Measurements from ENCODE around the gene PRKG1. TPM values are rescaled to one million over a fixed set of nuclear protein-coding genes. Genes with fewer than 3 reads are reported as not detected.
"Not testable (repeated sequence)": the region's sequence is repeated elsewhere in the genome, so short reads cannot be mapped to it uniquely, and the experiment has no call there.

PRKG1 gene
- total and polyA plus RNA-seq, 2 of the 4 experiments (the other 2 are of a cell fraction) = 3.5 to 18.3 TPM

DNA sequence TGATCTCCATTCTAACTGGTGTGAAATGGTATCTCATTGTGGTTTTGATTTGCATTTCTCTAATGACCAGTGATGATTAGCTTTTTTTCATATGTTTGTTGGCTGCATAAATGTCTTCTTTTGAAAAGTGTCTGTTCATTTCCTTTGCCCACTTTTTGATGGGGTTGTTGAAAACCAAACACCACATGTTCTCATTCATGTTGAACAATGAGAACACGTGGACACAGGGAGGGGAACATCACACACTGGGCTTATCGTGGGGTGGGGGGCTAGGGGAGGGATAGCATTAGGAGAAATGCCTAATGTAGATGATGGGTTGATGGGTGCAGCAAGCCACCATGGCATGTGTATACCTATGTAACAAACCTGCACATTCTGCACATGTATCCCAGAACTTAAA is 197.8 kb downstream of the PRKG1 start:
- intact Hi-C loops (cut with micrococcal nuclease); H2BK120ac ChIP-seq (ENCODE audit: low read depth, low read length); DNase-seq; H4K8ac ChIP-seq (ENCODE audit: low read depth in 2 of 2, low read length in 2 of 2); H3K27me3 ChIP-seq (ENCODE audit: control insufficient read depth, insufficient read depth, low read length); BruUV-seq (replicated peaks); H3K4me3 ChIP-seq (ENCODE audit: insufficient read depth, low read depth, low read length); H2AK5ac ChIP-seq (ENCODE audit: low read depth, low read length); CTCF ChIA-PET; H3K23ac ChIP-seq (ENCODE audit: low read depth, low read length); H2AFZ ChIP-seq (replicated peaks; ENCODE audit: low read length, poor library complexity); H3K4me1 ChIP-seq (ENCODE audit: control insufficient read depth, insufficient read depth, low read length); H3K9me1 ChIP-seq (ENCODE audit: insufficient read depth, low read length); H2BK5ac ChIP-seq (ENCODE audit: low read depth, low read length, poor library complexity, severe bottlenecking); H3K4ac ChIP-seq (ENCODE audit: low read depth, low read length); H4K91ac ChIP-seq (ENCODE audit: insufficient read depth, low read depth, low read length); H3K9ac ChIP-seq (ENCODE audit: low read depth, low read length); dilution Hi-C loops (cut with HindIII; ENCODE audit: low sequenced_read_pairs, unreplicated experiment); H2BK15ac ChIP-seq (ENCODE audit: low read depth, low read length); POLR2A ChIA-PET (ENCODE audit: unreplicated experiment); H3K79me1 ChIP-seq (ENCODE audit: low read depth in 1 of 2, low read length in 2 of 2); H4K20me1 ChIP-seq (ENCODE audit: insufficient read depth, low read length); H3K18ac ChIP-seq (ENCODE audit: low read depth, low read length); ATAC-seq (ENCODE audit: low read depth); H3K14ac ChIP-seq (replicated peaks; ENCODE audit: low read depth, low read length); in situ Hi-C loops (cut with MboI; ENCODE audit: low sequenced_read_pairs); H2AK9ac ChIP-seq (replicated peaks; ENCODE audit: low read depth, low read length, poor library complexity); H3K36me3 ChIP-seq (ENCODE audit: control insufficient read depth, insufficient read depth, low read length); H3K4me2 ChIP-seq (ENCODE audit: low read depth, low read length); H3K27ac ChIP-seq (ENCODE audit: insufficient read depth, low read length); H2BK20ac ChIP-seq (ENCODE audit: low read depth, low read length); H4K5ac ChIP-seq (ENCODE audit: low read depth, low read length); H3K56ac ChIP-seq (ENCODE audit: extremely low read depth, insufficient read depth, low read length); H3K9me3 ChIP-seq (ENCODE audit: control insufficient read depth, insufficient read depth, low read length): not testable (repeated sequence)
- WGBS, 2 experiments (ENCODE audit: extremely low coverage in 2 of 2, insufficient read length in 1 of 2) = no CpG with 5 or more reads among the region's 2 CpGs
